Gastroesophageal sphincter (tissue), 3 donors: ENCODE data around the gene TRIM43B.
"Not testable (repeated sequence)": the region's sequence is repeated elsewhere in the genome, so short reads cannot be mapped to it uniquely, and the experiment has no call there.

Experiments used
- CTCF ChIP-seq, 4 experiments: fragments of 200-600 bp in 2 of 4; fragments of 450-650 bp in 2 of 4; sonication (generic) in 1 of 4; IDR thresholded peaks; one replicate each; pipeline ENCODE4 v1.5.1; 2017 to 2019; ENCODE audit warnings: antibody characterized with exemption in 4 of 4, mild to moderate bottlenecking in 2 of 4, moderate library complexity in 2 of 4
- POLR2A ChIP-seq, 2 donors: fragments of 450-650 bp; IDR thresholded peaks; one replicate each; pipeline ENCODE4 v1.6.1; 2017; ENCODE audit warnings: antibody characterized with exemption in 2 of 2, mild to moderate bottlenecking in 2 of 2, moderate library complexity in 1 of 2
- POLR2AphosphoS5 ChIP-seq: sonication (generic); formaldehyde crosslinking; IDR thresholded peaks from one replicate; pipeline ENCODE4 v1.6.1; 2017; ENCODE audit warnings: antibody characterized with exemption

- not testable (repeated sequence) for TF ChIP-seq CTCF (IDR thresholded peaks at IDR 0.05); POLR2A (IDR thresholded peaks at IDR 0.05); POLR2AphosphoS5
Observed at GRCh38 chr2:95466572-95466971, 18.0 kb downstream of the TRIM43B start.
